Smooth muscle cell (in vitro differentiated cells): Measurements from ENCODE around the gene TMEM161B. TPM values are rescaled to one million over a fixed set of nuclear protein-coding genes. Genes with fewer than 3 reads are reported as not detected.

Experiments
- DNase-seq: peaks from one replicate; lab custom pipeline; 2025; ENCODE audit not compliant: unreplicated experiment; lab: John Stamatoyannopoulos, UW
- H2AFZ ChIP-seq: fragments of 200-600 bp; sonication (generic); 2 replicates; pipeline ENCODE4 v1.6.0; 2016; ENCODE audit warnings: antibody characterized with exemption, low read depth, mild to moderate bottlenecking
- H3F3A ChIP-seq: fragments of 200-600 bp; sonication (generic); 2 replicates; pipeline ENCODE4 v1.6.0; 2017; ENCODE audit warnings: antibody characterized with exemption, low read depth
- H3K27ac ChIP-seq: fragments of 200-600 bp; sonication (generic); 2 replicates; pipeline ENCODE4 v1.5.1; 2016; ENCODE audit warnings: low read depth, mild to moderate bottlenecking
- H3K27me3 ChIP-seq: fragments of 200-600 bp; sonication (generic); 2 replicates; pipeline ENCODE4 v1.6.1; 2016; ENCODE audit warnings: low read depth, mild to moderate bottlenecking
- H3K36me3 ChIP-seq: fragments of 200-600 bp; sonication (generic); 2 replicates; pipeline ENCODE4 v1.5.1; 2016; ENCODE audit warnings: low read depth
- H3K4me1 ChIP-seq: fragments of 200-600 bp; sonication (generic); 2 replicates; pipeline ENCODE4 v1.5.1; 2016; ENCODE audit warnings: low read depth
- H3K4me2 ChIP-seq: fragments of 200-600 bp; sonication (generic); 2 replicates; pipeline ENCODE4 v1.6.0; 2016; ENCODE audit warnings: mild to moderate bottlenecking
- H3K4me3 ChIP-seq: fragments of 200-600 bp; sonication (generic); 2 replicates; pipeline ENCODE4 v1.5.1; 2016; ENCODE audit warnings: mild to moderate bottlenecking
- H3K79me2 ChIP-seq: fragments of 200-600 bp; sonication (generic); 2 replicates; pipeline ENCODE4 v1.6.0; 2016; ENCODE audit warnings: low read depth, mild to moderate bottlenecking
- H3K9ac ChIP-seq: fragments of 200-600 bp; sonication (generic); 2 replicates; pipeline ENCODE4 v1.6.0; 2016; ENCODE audit warnings: low read depth
- H3K9me3 ChIP-seq: fragments of 200-600 bp; sonication (generic); replicated peaks from 2 replicates; pipeline ENCODE4 v1.5.1; 2016; ENCODE audit warnings: low read depth
- H4K20me1 ChIP-seq: fragments of 200-600 bp; sonication (generic); 2 replicates; pipeline ENCODE4 v1.6.0; 2016; ENCODE audit warnings: low read depth
- CTCF ChIP-seq: fragments of 200-600 bp; sonication (generic); IDR thresholded peaks from 2 replicates; pipeline ENCODE4 v1.5.1; 2017; ENCODE audit warnings: borderline replicate concordance, mild to moderate bottlenecking, antibody characterized with exemption; ENCODE audit not compliant: insufficient read depth, poor library complexity, severe bottlenecking
- WGBS: methylation state at CpG from one replicate; pipeline ENCODE4 v1.1.7; 2016; ENCODE audit warnings: low lambda C conversion rate; 5-methylcytosine and 5-hydroxymethylcytosine counted together
- polyA plus RNA-seq: library from polyadenylated mRNA; unstranded; fragments of >200 nt; fragmentation: Nextera tagmentation; extraction: Ambion mirVana; gene quantifications from 2 replicates; pipeline ENCODE4 v1.2.1, GENCODE V29; 2016
- total RNA-seq: library from RNA; depleted of rRNA; stranded (reverse); fragments of >200 nt; gene quantifications from 2 replicates; pipeline ENCODE4 v1.2.3, GENCODE V29; 2014

The TMEM161B gene
- total and polyA plus RNA-seq, 2 experiments from 2014 or later: 6.3 to 19.4 TPM

GRCh38 chr5:88288528-88289197 is 20.0 kb upstream of the TMEM161B start:
- H3K9ac ChIP-seq: no peak overlapping the region
- no peak for TF ChIP-seq CTCF
- no peaks in the 10 kb centered on the region for H3F3A ChIP-seq
- no peaks in the 10 kb centered on the region for H4K20me1 ChIP-seq
- no peaks in the 10 kb centered on the region for H3K36me3 ChIP-seq
- WGBS: 92% methylated on average over 5 of the region's 5 CpGs
- H3K9me3 ChIP-seq: no peaks in the 10 kb centered on the region
- no peak overlapping the region for H3K4me3 ChIP-seq
- no peaks in the 10 kb centered on the region for H3K79me2 ChIP-seq
- H3K4me1 ChIP-seq: no peaks in the 10 kb centered on the region
- H3K4me2 ChIP-seq: no peak overlapping the region
- H3K27me3 ChIP-seq: no peaks in the 10 kb centered on the region
- DNase-seq: no peak
- no peak overlapping the region for H3K27ac ChIP-seq
- H2AFZ ChIP-seq: no peak overlapping the region

GRCh38 chr5:88287846-88288527 is 19.3 kb upstream of the TMEM161B start:
- no peak overlapping the region for H3K27ac ChIP-seq
- no peak overlapping the region for H3K4me3 ChIP-seq
- no peaks in the 10 kb centered on the region for H3K27me3 ChIP-seq
- H3K9ac ChIP-seq: no peak overlapping the region
- DNase-seq: no peak
- H3K79me2 ChIP-seq: no peaks in the 10 kb centered on the region
- H4K20me1 ChIP-seq: no peaks in the 10 kb centered on the region
- 98% methylated on average over 4 of the region's 4 CpGs for WGBS
- H3K9me3 ChIP-seq: no peaks in the 10 kb centered on the region
- no peak for TF ChIP-seq CTCF
- no peak overlapping the region for H2AFZ ChIP-seq
- H3K4me2 ChIP-seq: no peak overlapping the region
- H3F3A ChIP-seq: no peaks in the 10 kb centered on the region
- H3K4me1 ChIP-seq: no peaks in the 10 kb centered on the region
- H3K36me3 ChIP-seq: no peaks in the 10 kb centered on the region

GRCh38 chr5:88287302-88287701 is 18.7 kb upstream of the TMEM161B start:
- H3K36me3 ChIP-seq: no peaks in the 10 kb centered on the region
- no peaks in the 10 kb centered on the region for H3F3A ChIP-seq
- H3K27ac ChIP-seq: no peak overlapping the region
- no peak for DNase-seq
- no peak for TF ChIP-seq CTCF
- WGBS: 84% methylated on average over 3 of the region's 3 CpGs
- no peak overlapping the region for H3K9ac ChIP-seq
- H3K4me2 ChIP-seq: no peak overlapping the region
- H3K9me3 ChIP-seq: no peaks in the 10 kb centered on the region
- no peaks in the 10 kb centered on the region for H3K79me2 ChIP-seq
- H4K20me1 ChIP-seq: no peaks in the 10 kb centered on the region
- no peak overlapping the region for H3K4me3 ChIP-seq
- H3K27me3 ChIP-seq: no peaks in the 10 kb centered on the region
- no peak overlapping the region for H2AFZ ChIP-seq
- no peaks in the 10 kb centered on the region for H3K4me1 ChIP-seq

GRCh38 chr5:88283690-88284089 is 15.0 kb upstream of the TMEM161B start:
- no peak for DNase-seq
- Histone ChIP-seq H3K27me3 (no peaks in the 10 kb centered on the region), H3K4me3 (no peak overlapping the region), H3K9me3 (no peaks in the 10 kb centered on the region), H3K4me1 (no peaks in the 10 kb centered on the region), H4K20me1 (no peaks in the 10 kb centered on the region), H3F3A (no peaks in the 10 kb centered on the region), H2AFZ (no peak overlapping the region), H3K27ac (no peak overlapping the region), H3K4me2 (no peak overlapping the region), H3K9ac (no peak overlapping the region), H3K79me2 (no peaks in the 10 kb centered on the region), H3K36me3 (no peaks in the 10 kb centered on the region)
- TF ChIP-seq CTCF: no peak
